Hepatocyte (in vitro differentiated cells): ENCODE data around the gene CD8B. TPM values are rescaled to one million over a fixed set of nuclear protein-coding genes. Genes with fewer than 3 reads are reported as not detected.
"Not testable (repeated sequence)": the region's sequence is repeated elsewhere in the genome, so short reads cannot be mapped to it uniquely, and the experiment has no call there.

Experiments used
- DNase-seq: peaks from one replicate; pipeline ENCODE4 v3.0.0-alpha.2; 2016; ENCODE audit warnings: low spot score
- H2AFZ ChIP-seq: fragments of 200-600 bp; sonication (generic); 2 replicates; pipeline ENCODE4 v1.6.0; 2016; ENCODE audit warnings: antibody characterized with exemption, mild to moderate bottlenecking
- H3K27ac ChIP-seq: fragments of 200-600 bp; sonication (generic); 2 replicates; pipeline ENCODE4 v1.5.1; 2016; ENCODE audit warnings: mild to moderate bottlenecking
- H3K27me3 ChIP-seq: fragments of 200-600 bp; sonication (generic); 2 replicates; pipeline ENCODE4 v1.6.1; 2016
- H3K36me3 ChIP-seq: fragments of 200-600 bp; sonication (generic); replicated peaks from 2 replicates; pipeline ENCODE4 v1.5.1; 2016; ENCODE audit warnings: low read depth; ENCODE audit not compliant: insufficient read depth
- H3K4me1 ChIP-seq: fragments of 200-600 bp; sonication (generic); 2 replicates; pipeline ENCODE4 v1.5.1; 2016; ENCODE audit warnings: mild to moderate bottlenecking, moderate library complexity; ENCODE audit not compliant: insufficient read depth
- H3K4me2 ChIP-seq: fragments of 200-600 bp; sonication (generic); 2 replicates; pipeline ENCODE4 v1.6.0; 2016
- H3K4me3 ChIP-seq: fragments of 200-600 bp; sonication (generic); 2 replicates; pipeline ENCODE4 v1.5.1; 2016; ENCODE audit warnings: mild to moderate bottlenecking
- H3K79me2 ChIP-seq: fragments of 200-600 bp; sonication (generic); 2 replicates; pipeline ENCODE4 v1.6.0; 2017; ENCODE audit warnings: mild to moderate bottlenecking
- H3K9me2 ChIP-seq: fragments of 200-600 bp; sonication (generic); replicated peaks from 2 replicates; pipeline ENCODE4 v1.6.0; 2017; ENCODE audit warnings: mild to moderate bottlenecking; ENCODE audit not compliant: insufficient read depth
- H3K9me3 ChIP-seq: fragments of 200-600 bp; sonication (generic); 2 replicates; pipeline ENCODE4 v1.5.1; 2016; ENCODE audit warnings: low read depth, mild to moderate bottlenecking
- H4K20me1 ChIP-seq: fragments of 200-600 bp; sonication (generic); 2 replicates; pipeline ENCODE4 v1.6.0; 2016; ENCODE audit warnings: mild to moderate bottlenecking; ENCODE audit not compliant: insufficient read depth, poor library complexity, severe bottlenecking
- CTCF ChIP-seq: fragments of 200-600 bp; sonication (generic); IDR thresholded peaks from 2 replicates; pipeline ENCODE4 v1.5.1; 2016; ENCODE audit warnings: antibody characterized with exemption, mild to moderate bottlenecking; ENCODE audit not compliant: poor library complexity
- WGBS: methylation state at CpG from one replicate; pipeline ENCODE4 v1.1.6; 2016; ENCODE audit warnings: low lambda C conversion rate; ENCODE audit errors: missing lambda C conversion rate; 5-methylcytosine and 5-hydroxymethylcytosine counted together
- polyA plus RNA-seq: library from polyadenylated mRNA; unstranded; fragments of >200 nt; fragmentation: Nextera tagmentation; extraction: Ambion mirVana; gene quantifications from 2 replicates; pipeline ENCODE4 v1.2.1, GENCODE V29; 2016
- total RNA-seq: library from RNA; depleted of rRNA; stranded (reverse); fragments of >200 nt; gene quantifications from 2 replicates; pipeline ENCODE4 v1.2.3, GENCODE V29; 2014

Gene CD8B
- total RNA-seq = 1.00 and 1.5 TPM in 2 replicates
- 1.1 and 3.0 TPM in 2 replicates for polyA plus RNA-seq

GRCh38 chr2:86861628-86862379 is at the start of gene CD8B:
Gene CD8B (minus strand): TSS chr2:86861886. CDS start chr2:86861865, 21 bp downstream.
- DNase-seq = peak; percentile 23
- peak within 1 kb of the TSS; percentile 75 for H3K4me2 ChIP-seq
- H3K27ac ChIP-seq, H3K79me2 ChIP-seq, H3K9me3 ChIP-seq, H3K9me2 ChIP-seq, H2AFZ ChIP-seq, H3K4me1 ChIP-seq, H3K27me3 ChIP-seq, H3K4me3 ChIP-seq, H4K20me1 ChIP-seq, H3K36me3 ChIP-seq: not testable (repeated sequence)
- whole genome bisulfite sequencing = 6% methylated on average over 23 of the region's 55 CpGs

- not testable (repeated sequence) for H3K4me1 ChIP-seq, DNase-seq, H3K9me2 ChIP-seq, H2AFZ ChIP-seq, H3K27me3 ChIP-seq, H3K4me3 ChIP-seq, H3K79me2 ChIP-seq, H4K20me1 ChIP-seq, H3K4me2 ChIP-seq, H3K36me3 ChIP-seq, H3K9me3 ChIP-seq, H3K27ac ChIP-seq
- WGBS = no CpG with 5 or more reads among the region's 1 CpG
These were observed 44.2 kb upstream of the CD8B start for GRCh38 chr2:86905868-86906267.

GRCh38 chr2:86900687-86901086 is 39.0 kb upstream of the CD8B start:
- H2AFZ ChIP-seq, H3K9me3 ChIP-seq, H3K4me1 ChIP-seq, H4K20me1 ChIP-seq, H3K79me2 ChIP-seq, H3K27ac ChIP-seq, H3K4me3 ChIP-seq, H3K4me2 ChIP-seq, H3K9me2 ChIP-seq, H3K36me3 ChIP-seq, H3K27me3 ChIP-seq: not testable (repeated sequence)
- peak; percentile 34 for TF ChIP-seq CTCF
- peak; percentile 19 for DNase-seq
- WGBS = 47% methylated on average over 4 of the region's 4 CpGs

GRCh38 chr2:86886026-86886425 is 24.3 kb upstream of the CD8B start:
- not testable (repeated sequence) for H3K27me3 ChIP-seq, H3K9me3 ChIP-seq, H4K20me1 ChIP-seq, H2AFZ ChIP-seq, H3K79me2 ChIP-seq, H3K4me1 ChIP-seq, DNase-seq, H3K9me2 ChIP-seq, H3K4me3 ChIP-seq, H3K27ac ChIP-seq, H3K36me3 ChIP-seq, H3K4me2 ChIP-seq
- no CpG with 5 or more reads among the region's 3 CpGs for WGBS

- H3K4me1 ChIP-seq, H3K27ac ChIP-seq, H2AFZ ChIP-seq, H3K4me3 ChIP-seq, DNase-seq, H3K36me3 ChIP-seq, H3K79me2 ChIP-seq, H3K9me3 ChIP-seq, H3K4me2 ChIP-seq, H3K27me3 ChIP-seq, H4K20me1 ChIP-seq, H3K9me2 ChIP-seq: not testable (repeated sequence)
- WGBS = 65% methylated on average over 1 of the region's 2 CpGs
These were observed 21.2 kb upstream of the CD8B start for GRCh38 chr2:86882865-86883264.

- not testable (repeated sequence) for H3K36me3 ChIP-seq, H3K27me3 ChIP-seq, H3K9me3 ChIP-seq, DNase-seq, H3K4me3 ChIP-seq, H3K79me2 ChIP-seq, H3K9me2 ChIP-seq, H3K4me1 ChIP-seq, H4K20me1 ChIP-seq, H3K4me2 ChIP-seq, H3K27ac ChIP-seq, H2AFZ ChIP-seq
- WGBS = 89% methylated on average over 5 of the region's 5 CpGs
These were observed 20.5 kb upstream of the CD8B start for GRCh38 chr2:86882118-86882665.

- not testable (repeated sequence) for H3K27me3 ChIP-seq, H3K79me2 ChIP-seq, H3K4me2 ChIP-seq, H2AFZ ChIP-seq, H3K27ac ChIP-seq, H3K4me3 ChIP-seq, H3K4me1 ChIP-seq, H3K9me2 ChIP-seq, H3K36me3 ChIP-seq, H4K20me1 ChIP-seq, H3K9me3 ChIP-seq, DNase-seq
- WGBS = 68% methylated on average over 1 of the region's 1 CpG
These were observed 17.3 kb upstream of the CD8B start for GRCh38 chr2:86878986-86879385.

- not testable (repeated sequence) for H3K79me2 ChIP-seq, H3K27me3 ChIP-seq, DNase-seq, H3K4me2 ChIP-seq, H2AFZ ChIP-seq, H3K9me2 ChIP-seq, H3K4me3 ChIP-seq, H3K36me3 ChIP-seq, H3K4me1 ChIP-seq, H3K27ac ChIP-seq, H4K20me1 ChIP-seq, H3K9me3 ChIP-seq
- WGBS = 100% methylated on average over 1 of the region's 4 CpGs
These were observed 9.3 kb upstream of the CD8B start for GRCh38 chr2:86870941-86871340.
